K562 (cell line): ENCODE results near the gene CCDC77.

Experiments
- ETV6 ChIP-seq, 3 experiments: fragments of 150-350 bp in 1 of 3; sonication (generic) in 1 of 3; formaldehyde crosslinking in 1 of 3; IDR thresholded peaks; 2 replicates each; pipeline versions ENCODE4 v1.6.1 to v1.8.0; 2014 to 2022; ENCODE audit warnings: borderline replicate concordance in 2 of 3, low read depth in 2 of 3, antibody characterized with exemption in 1 of 3, low read length in 1 of 3, mild to moderate bottlenecking in 1 of 3, missing genetic modification reagents in 1 of 3
- HDAC1 ChIP-seq, 2 experiments: fragments of 450-650 bp; IDR thresholded peaks; 2 replicates each; pipeline ENCODE4 v1.6.1; 2016 to 2017; ENCODE audit warnings: inconsistent platforms in 1 of 2, mild to moderate bottlenecking in 1 of 2, moderate library complexity in 1 of 2
- HDGF ChIP-seq: fragments of 450-650 bp; IDR thresholded peaks from 2 replicates; pipeline ENCODE4 v1.6.1; 2016
- MAFG ChIP-seq: fragments of 450-650 bp; conservative IDR thresholded peaks from 2 replicates; pipeline ENCODE4 v1.6.1; 2016; ENCODE audit warnings: missing genetic modification characterization, missing compliant biosample characterization
- MCM5 ChIP-seq: fragments of 450-650 bp; IDR thresholded peaks from 2 replicates; pipeline ENCODE4 v1.6.1; 2016; ENCODE audit warnings: low read depth
- NONO ChIP-seq, 2 experiments: fragments of 200-400 bp in 1 of 2; fragments of 450-650 bp in 1 of 2; formaldehyde crosslinking in 1 of 2; IDR thresholded peaks; 2 replicates each; pipeline ENCODE4 v1.6.1; 2017; ENCODE audit warnings: low read depth in 2 of 2, mild to moderate bottlenecking in 2 of 2, moderate library complexity in 2 of 2, low read length in 1 of 2
- POLR2A ChIP-seq: fragments of 450-650 bp; conservative IDR thresholded peaks from 2 replicates; pipeline ENCODE4 v1.6.1; 2016
- TARDBP ChIP-seq: fragments of 450-650 bp; IDR thresholded peaks from 2 replicates; pipeline ENCODE4 v1.6.1; 2016
- TCF3 ChIP-seq: sonication (generic); formaldehyde crosslinking; IDR thresholded peaks from 2 replicates; pipeline ENCODE4 v1.4.0; 2020; ENCODE audit warnings: mild to moderate bottlenecking, missing genetic modification reagents
- U2AF1 ChIP-seq: fragments of 200-400 bp; formaldehyde crosslinking; optimal IDR thresholded peaks from 2 replicates; pipeline ENCODE3; 2017; ENCODE audit warnings: mild to moderate bottlenecking, low read depth, low read length, moderate library complexity
- ZBTB1 ChIP-seq: sonication (generic); formaldehyde crosslinking; IDR thresholded peaks from 2 replicates; pipeline ENCODE4 v1.8.1; 2023; ENCODE audit warnings: missing genetic modification reagents, low read depth, mild to moderate bottlenecking, borderline replicate concordance
- TF ChIP-seq, protein P1 (sequence below), 3 experiments: IDR thresholded peaks in 2 of 3; conservative IDR thresholded peaks in 1 of 3; 2 replicates each; pipeline ENCODE4 v1.5.1; 2011 to 2012; ENCODE audit warnings: low read length in 3 of 3, mild to moderate bottlenecking in 3 of 3, control low read depth in 2 of 3, improper control_type of control experiment in 1 of 3, inconsistent platforms in 1 of 3, low read depth in 1 of 3, mixed read lengths in 1 of 3, moderate library complexity in 1 of 3; ENCODE audit not compliant: insufficient read depth in 2 of 3
- TF ChIP-seq, protein P2 (sequence below), 2 experiments: fragments of 450-650 bp in 1 of 2; sonication (generic) in 1 of 2; formaldehyde crosslinking in 1 of 2; IDR thresholded peaks; 2 replicates each; pipeline versions ENCODE4 v1.7.1 to v1.9.0; 2016 to 2022; ENCODE audit warnings: inconsistent platforms in 1 of 2, mild to moderate bottlenecking in 1 of 2, missing genetic modification reagents in 1 of 2

DNA sequence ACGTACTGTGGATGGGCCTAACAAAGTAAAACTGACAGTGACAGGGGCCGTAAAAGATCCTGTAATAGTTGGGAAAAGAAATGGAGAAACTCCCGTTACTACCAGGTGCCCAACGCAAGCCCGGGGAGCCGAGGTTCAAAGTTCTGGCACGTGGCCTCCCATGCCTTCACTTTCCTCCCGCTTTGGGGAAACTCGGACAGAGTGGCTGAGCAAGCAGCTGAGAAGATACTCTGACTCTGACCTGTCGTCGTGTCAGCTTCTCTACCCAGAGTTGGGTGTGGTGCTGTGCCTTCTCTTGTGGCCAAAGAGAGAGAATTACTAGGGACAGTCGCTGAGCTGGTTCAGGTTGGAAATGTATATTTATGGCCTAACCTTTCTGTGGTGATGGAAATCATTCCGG, 60.0 kb downstream of the CCDC77 start:
- no peak for TF ChIP-seq NONO (IDR thresholded peaks at IDR 0.05; ENCODE audit: low read depth in 2 of 2, low read length in 1 of 2)
- TF ChIP-seq, protein P1, sequence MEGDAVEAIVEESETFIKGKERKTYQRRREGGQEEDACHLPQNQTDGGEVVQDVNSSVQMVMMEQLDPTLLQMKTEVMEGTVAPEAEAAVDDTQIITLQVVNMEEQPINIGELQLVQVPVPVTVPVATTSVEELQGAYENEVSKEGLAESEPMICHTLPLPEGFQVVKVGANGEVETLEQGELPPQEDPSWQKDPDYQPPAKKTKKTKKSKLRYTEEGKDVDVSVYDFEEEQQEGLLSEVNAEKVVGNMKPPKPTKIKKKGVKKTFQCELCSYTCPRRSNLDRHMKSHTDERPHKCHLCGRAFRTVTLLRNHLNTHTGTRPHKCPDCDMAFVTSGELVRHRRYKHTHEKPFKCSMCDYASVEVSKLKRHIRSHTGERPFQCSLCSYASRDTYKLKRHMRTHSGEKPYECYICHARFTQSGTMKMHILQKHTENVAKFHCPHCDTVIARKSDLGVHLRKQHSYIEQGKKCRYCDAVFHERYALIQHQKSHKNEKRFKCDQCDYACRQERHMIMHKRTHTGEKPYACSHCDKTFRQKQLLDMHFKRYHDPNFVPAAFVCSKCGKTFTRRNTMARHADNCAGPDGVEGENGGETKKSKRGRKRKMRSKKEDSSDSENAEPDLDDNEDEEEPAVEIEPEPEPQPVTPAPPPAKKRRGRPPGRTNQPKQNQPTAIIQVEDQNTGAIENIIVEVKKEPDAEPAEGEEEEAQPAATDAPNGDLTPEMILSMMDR (IDR thresholded peaks at IDR 0.05 in 2 of 3, conservative IDR thresholded peaks at IDR 0.05 in 1 of 3; ENCODE audit: insufficient read depth in 2 of 3, low read depth in 1 of 3, low read length in 3 of 3): no peak
- TF ChIP-seq ZBTB1: no peak
- no peak for TF ChIP-seq TARDBP
- TF ChIP-seq MAFG (tag): no peak
- no peak for TF ChIP-seq HDAC1 (IDR thresholded peaks at IDR 0.05)
- no peak for TF ChIP-seq TCF3 (CRISPR knock-in tag)
- TF ChIP-seq POLR2A: no peak
- TF ChIP-seq, protein P2, sequence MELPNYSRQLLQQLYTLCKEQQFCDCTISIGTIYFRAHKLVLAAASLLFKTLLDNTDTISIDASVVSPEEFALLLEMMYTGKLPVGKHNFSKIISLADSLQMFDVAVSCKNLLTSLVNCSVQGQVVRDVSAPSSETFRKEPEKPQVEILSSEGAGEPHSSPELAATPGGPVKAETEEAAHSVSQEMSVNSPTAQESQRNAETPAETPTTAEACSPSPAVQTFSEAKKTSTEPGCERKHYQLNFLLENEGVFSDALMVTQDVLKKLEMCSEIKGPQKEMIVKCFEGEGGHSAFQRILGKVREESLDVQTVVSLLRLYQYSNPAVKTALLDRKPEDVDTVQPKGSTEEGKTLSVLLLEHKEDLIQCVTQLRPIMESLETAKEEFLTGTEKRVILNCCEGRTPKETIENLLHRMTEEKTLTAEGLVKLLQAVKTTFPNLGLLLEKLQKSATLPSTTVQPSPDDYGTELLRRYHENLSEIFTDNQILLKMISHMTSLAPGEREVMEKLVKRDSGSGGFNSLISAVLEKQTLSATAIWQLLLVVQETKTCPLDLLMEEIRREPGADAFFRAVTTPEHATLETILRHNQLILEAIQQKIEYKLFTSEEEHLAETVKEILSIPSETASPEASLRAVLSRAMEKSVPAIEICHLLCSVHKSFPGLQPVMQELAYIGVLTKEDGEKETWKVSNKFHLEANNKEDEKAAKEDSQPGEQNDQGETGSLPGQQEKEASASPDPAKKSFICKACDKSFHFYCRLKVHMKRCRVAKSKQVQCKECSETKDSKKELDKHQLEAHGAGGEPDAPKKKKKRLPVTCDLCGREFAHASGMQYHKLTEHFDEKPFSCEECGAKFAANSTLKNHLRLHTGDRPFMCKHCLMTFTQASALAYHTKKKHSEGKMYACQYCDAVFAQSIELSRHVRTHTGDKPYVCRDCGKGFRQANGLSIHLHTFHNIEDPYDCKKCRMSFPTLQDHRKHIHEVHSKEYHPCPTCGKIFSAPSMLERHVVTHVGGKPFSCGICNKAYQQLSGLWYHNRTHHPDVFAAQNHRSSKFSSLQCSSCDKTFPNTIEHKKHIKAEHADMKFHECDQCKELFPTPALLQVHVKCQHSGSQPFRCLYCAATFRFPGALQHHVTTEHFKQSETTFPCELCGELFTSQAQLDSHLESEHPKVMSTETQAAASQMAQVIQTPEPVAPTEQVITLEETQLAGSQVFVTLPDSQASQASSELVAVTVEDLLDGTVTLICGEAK (IDR thresholded peaks at IDR 0.05): no peak
- TF ChIP-seq, protein P2 (CRISPR knock-in tag; IDR thresholded peaks at IDR 0.05): no peak
- no peak for TF ChIP-seq HDGF
- no peak for TF ChIP-seq ETV6 (IDR thresholded peaks at IDR 0.05; ENCODE audit: borderline replicate concordance in 1 of 2, low read depth in 2 of 2, low read length in 1 of 2)
- no peak for TF ChIP-seq ETV6 (CRISPR knock-in tag; IDR thresholded peaks at IDR 0.05; ENCODE audit: borderline replicate concordance)
- TF ChIP-seq U2AF1: no peak
- TF ChIP-seq MCM5: no peak
